BLaER1 (cell line): ENCODE measurements around the gene SIGLEC8.
"Not testable (repeated sequence)": the region's sequence is repeated elsewhere in the genome, so short reads cannot be mapped to it uniquely, and the experiment has no call there.

Experiments
- H3K27ac ChIP-seq: shearing (Covaris generic); formaldehyde crosslinking; 2 replicates; pipeline ENCODE4 v1.8.1; 2022
- H3K27me3 ChIP-seq: shearing (Covaris generic); formaldehyde crosslinking; 2 replicates; pipeline ENCODE4 v1.8.1; 2022
- H3K36me3 ChIP-seq: shearing (Covaris generic); formaldehyde crosslinking; 2 replicates; pipeline ENCODE4 v1.8.1; 2022
- H3K4me1 ChIP-seq: shearing (Covaris generic); formaldehyde crosslinking; 2 replicates; pipeline ENCODE4 v1.8.1; 2022
- H3K4me2 ChIP-seq: shearing (Covaris generic); formaldehyde crosslinking; 2 replicates; pipeline ENCODE4 v1.8.1; 2022
- H3K4me3 ChIP-seq: shearing (Covaris generic); formaldehyde crosslinking; 2 replicates; pipeline ENCODE4 v1.8.1; 2022
- H3K9ac ChIP-seq: shearing (Covaris generic); formaldehyde crosslinking; 2 replicates; pipeline ENCODE4 v1.8.1; 2022
- H3K9me3 ChIP-seq: shearing (Covaris generic); formaldehyde crosslinking; 2 replicates; pipeline ENCODE4 v1.8.1; 2022
- H4K20me1 ChIP-seq: shearing (Covaris generic); formaldehyde crosslinking; 2 replicates; pipeline ENCODE4 v1.8.1; 2022
- Cebpa-rat ChIP-seq: shearing (Covaris generic); IDR thresholded peaks from 2 replicates; pipeline ENCODE4 v1.8.1; 2022

Gene SIGLEC8

DNA sequence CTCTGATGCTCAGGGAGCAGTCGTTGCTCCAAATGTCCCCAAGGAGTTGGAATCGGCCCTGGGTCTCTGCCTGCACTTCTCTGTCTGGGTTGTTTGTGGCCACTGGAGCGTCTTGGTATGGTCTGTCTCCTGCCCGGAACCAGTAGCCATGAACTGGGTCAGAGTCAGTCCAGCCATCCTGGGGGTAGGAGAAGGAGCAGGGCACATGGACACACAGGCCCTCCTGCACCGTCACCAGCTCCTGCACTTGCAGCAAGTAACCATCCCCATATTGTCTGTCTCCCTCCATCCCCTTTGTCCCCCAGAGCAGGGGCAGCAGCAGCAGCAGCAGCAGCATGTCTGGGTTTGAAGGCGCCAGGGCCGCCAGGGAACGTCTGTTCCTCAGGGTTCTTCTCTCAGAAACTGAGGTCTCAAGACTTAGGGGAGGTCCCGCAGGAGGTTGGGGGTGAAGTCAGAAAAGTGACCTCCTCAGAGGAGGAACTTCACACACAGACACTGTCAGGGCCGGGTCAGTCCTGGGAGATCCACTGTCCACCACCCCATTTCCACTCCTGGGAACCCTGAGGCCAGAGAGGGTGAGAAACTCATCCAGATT, at the start of gene SIGLEC8:
TSS of gene SIGLEC8 (minus strand) at position 404 of the 595 bp plus-strand sequence. CDS start at position 337, 67 bp downstream.
- Histone ChIP-seq H4K20me1 (no peaks in the 10 kb centered on the region), H3K27ac (no peak within 1 kb of the TSS), H3K4me3 (no peak within 1 kb of the TSS), H3K27me3 (peaks cover 10% of the 10 kb centered on the region), H3K36me3 (no peaks in the 10 kb centered on the region), H3K4me2 (no peak within 1 kb of the TSS), H3K4me1 (peaks cover 17% of the 10 kb centered on the region), H3K9ac (no peak within 1 kb of the TSS), H3K9me3 (no peaks in the 10 kb centered on the region)
- no peak for TF ChIP-seq Cebpa-rat

DNA sequence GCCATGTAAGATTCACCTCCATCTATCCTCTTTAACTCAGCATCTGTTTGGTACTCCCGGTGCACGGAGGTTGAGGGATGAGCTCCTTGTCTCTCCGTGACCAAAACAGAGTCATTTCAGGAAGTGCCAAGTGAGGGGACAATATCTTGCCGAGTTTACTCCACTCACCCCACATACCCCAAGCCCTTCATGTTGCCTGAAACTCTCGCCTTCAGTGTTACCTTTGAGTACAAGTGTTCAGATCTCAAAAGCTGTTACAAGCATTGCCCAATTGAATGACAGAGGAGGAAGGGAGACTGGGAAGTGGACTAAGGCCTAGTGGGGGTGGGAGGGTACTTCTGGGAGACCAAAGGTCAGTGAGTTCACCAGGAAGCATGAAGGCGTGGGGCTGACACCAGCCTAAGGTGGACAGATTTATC, 49.4 kb upstream of the SIGLEC8 start:
- Histone ChIP-seq H3K9ac (no peak overlapping the region), H3K4me3 (no peak overlapping the region), H3K4me2 (no peak overlapping the region), H3K36me3 (no peaks in the 10 kb centered on the region), H3K9me3 (no peaks in the 10 kb centered on the region), H4K20me1 (no peaks in the 10 kb centered on the region), H3K27ac (no peak overlapping the region), H3K4me1 (no peaks in the 10 kb centered on the region), H3K27me3 (no peaks in the 10 kb centered on the region)
- TF ChIP-seq Cebpa-rat: no peak

- Histone ChIP-seq H3K36me3 (no peaks in the 10 kb centered on the region), H3K9ac (no peak overlapping the region), H3K27me3 (no peaks in the 10 kb centered on the region), H3K4me3 (no peak overlapping the region), H3K9me3 (no peaks in the 10 kb centered on the region), H3K4me1 (peaks cover 2% of the 10 kb centered on the region; the same call in 1 of the 2 replicates), H3K27ac (no peak overlapping the region), H4K20me1 (no peaks in the 10 kb centered on the region), H3K4me2 (no peak overlapping the region)
- TF ChIP-seq Cebpa-rat: no peak
These were observed 48.9 kb upstream of the SIGLEC8 start for GRCh38 chr19:51507192-51507591.

DNA sequence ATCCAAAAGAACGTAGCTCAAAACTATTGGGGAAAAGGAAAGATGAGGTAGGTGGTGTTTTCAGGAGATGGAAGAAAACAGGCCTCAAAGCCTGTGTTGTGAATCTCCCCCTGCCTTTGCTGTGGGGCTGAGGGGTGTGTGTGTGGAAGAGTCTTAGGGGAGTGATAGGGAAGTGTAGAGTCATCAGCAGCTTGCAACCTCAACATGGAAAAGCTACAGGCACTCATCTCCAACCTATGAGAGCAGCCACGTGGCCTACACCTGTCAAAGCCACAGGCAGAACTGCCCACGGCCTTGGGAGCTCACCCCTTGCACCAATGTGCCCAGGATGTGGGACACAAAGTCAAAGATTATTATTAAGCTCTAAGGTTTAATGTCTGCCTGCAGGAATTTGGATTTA, 47.6 kb upstream of the SIGLEC8 start:
- TF ChIP-seq Cebpa-rat: no peak
- Histone ChIP-seq H3K9ac (no peak overlapping the region), H3K27ac (no peak overlapping the region), H4K20me1 (no peaks in the 10 kb centered on the region), H3K36me3 (no peaks in the 10 kb centered on the region), H3K4me3 (no peak overlapping the region), H3K4me2 (no peak overlapping the region), H3K27me3 (no peaks in the 10 kb centered on the region), H3K4me1 (peaks cover 14% of the 10 kb centered on the region), H3K9me3 (no peaks in the 10 kb centered on the region)

DNA sequence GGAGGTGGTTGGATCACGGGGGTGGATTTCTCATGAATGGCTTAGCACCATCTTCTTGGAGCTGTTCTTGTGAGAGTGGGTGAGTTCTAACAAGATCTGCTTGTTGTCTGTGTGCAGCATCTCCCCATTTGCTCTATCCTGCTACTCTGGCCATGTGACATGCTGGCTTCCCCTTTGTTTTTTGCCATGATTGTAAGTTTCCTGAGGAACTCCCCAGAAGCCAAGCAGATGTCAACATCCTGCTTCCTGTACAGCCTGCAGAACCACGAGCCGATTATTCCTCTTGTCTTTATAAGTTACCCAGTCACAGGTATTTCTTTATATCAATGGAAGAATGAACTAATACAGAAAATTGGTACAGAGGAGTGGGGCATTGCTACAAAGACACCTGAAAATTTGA, 45.6 kb upstream of the SIGLEC8 start:
- H3K36me3 ChIP-seq: no peaks in the 10 kb centered on the region
- TF ChIP-seq Cebpa-rat: no peak
- no peaks in the 10 kb centered on the region for H3K9me3 ChIP-seq
- H3K9ac ChIP-seq: no peak overlapping the region
- no peak overlapping the region for H3K4me3 ChIP-seq
- H3K4me1 ChIP-seq: peaks cover 15% of the 10 kb centered on the region
- no peak overlapping the region for H3K27ac ChIP-seq
- H4K20me1 ChIP-seq: no peaks in the 10 kb centered on the region
- H3K27me3 ChIP-seq: no peaks in the 10 kb centered on the region
- no peak overlapping the region for H3K4me2 ChIP-seq

DNA sequence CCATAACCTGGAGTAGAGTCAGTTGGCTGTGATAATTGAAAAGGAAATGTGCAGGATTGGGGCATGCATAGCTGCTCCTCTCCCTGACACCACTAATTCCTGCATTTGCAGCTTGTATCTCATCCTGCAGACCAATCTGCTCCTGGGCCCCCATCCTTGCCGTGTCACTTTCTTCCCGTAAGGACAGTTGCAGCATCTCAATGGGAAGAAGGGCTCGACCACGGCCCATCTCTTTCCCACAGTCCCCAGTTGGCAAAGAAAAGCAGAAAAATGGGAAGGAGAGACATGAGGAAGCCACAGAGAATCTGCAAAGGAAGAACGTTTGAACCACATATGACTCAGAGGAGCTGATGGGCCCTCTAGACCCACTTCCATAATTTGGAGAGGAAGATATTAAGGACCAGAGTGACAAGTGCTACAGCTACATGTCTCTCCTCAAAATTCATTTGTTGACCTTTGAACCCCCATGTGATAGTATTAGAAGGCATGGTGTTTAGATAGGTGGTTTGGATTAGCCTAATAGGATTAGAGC, 45.1 kb upstream of the SIGLEC8 start:
- Histone ChIP-seq H4K20me1 (no peaks in the 10 kb centered on the region), H3K4me1 (peaks cover 15% of the 10 kb centered on the region), H3K27me3 (no peaks in the 10 kb centered on the region), H3K9me3 (no peaks in the 10 kb centered on the region), H3K36me3 (no peaks in the 10 kb centered on the region), H3K9ac (no peak overlapping the region), H3K4me3 (no peak overlapping the region), H3K27ac (no peak overlapping the region), H3K4me2 (no peak overlapping the region)
- no peak for TF ChIP-seq Cebpa-rat

- Histone ChIP-seq H3K4me1 (peaks cover 15% of the 10 kb centered on the region), H3K9ac (no peak within 1 kb of the TSS), H3K27me3 (no peaks in the 10 kb centered on the region), H3K4me2 (peak within 1 kb of the TSS; percentile 69), H3K9me3 (no peaks in the 10 kb centered on the region), H4K20me1 (no peaks in the 10 kb centered on the region), H3K4me3 (no peak within 1 kb of the TSS), H3K36me3 (no peaks in the 10 kb centered on the region), H3K27ac (no peak within 1 kb of the TSS)
- no peak for TF ChIP-seq Cebpa-rat
These were observed 43.5 kb upstream of the SIGLEC8 start, which contains the start of gene SIGLEC12 for GRCh38 chr19:51501594-51502263. SIGLEC12 (minus strand) TSS chr19:51501800; CDS start chr19:51501733, 67 bp downstream.

DNA sequence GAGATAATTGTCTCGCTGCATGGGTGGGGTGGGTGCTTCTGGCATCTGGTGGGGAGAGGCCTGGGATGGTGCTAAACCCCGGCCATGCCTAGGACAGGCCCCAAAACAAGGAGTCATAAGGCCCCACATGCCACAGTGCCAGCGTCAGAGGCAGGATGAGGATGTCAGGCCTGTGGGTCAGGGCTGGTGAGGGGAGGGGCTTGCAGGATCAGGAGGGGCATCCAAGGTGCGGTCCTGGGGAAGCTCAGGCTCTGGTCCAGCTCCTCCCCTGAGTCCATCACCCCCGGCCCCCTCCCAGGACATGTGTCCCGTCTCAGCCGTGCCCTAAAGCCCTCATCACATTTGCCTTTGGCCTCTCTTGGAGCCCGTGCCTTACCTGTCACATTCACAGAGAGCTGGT, 42.7 kb upstream of the SIGLEC8 start:
- Histone ChIP-seq H3K4me2 (peak overlapping the region; percentile 69; the same call in 1 of the 2 replicates), H3K4me1 (peaks cover 15% of the 10 kb centered on the region)
- H3K36me3 ChIP-seq, H3K9me3 ChIP-seq, H4K20me1 ChIP-seq, H3K4me3 ChIP-seq, H3K27ac ChIP-seq, H3K27me3 ChIP-seq, H3K9ac ChIP-seq: not testable (repeated sequence)

GRCh38 chr19:51497666-51498065, 39.4 kb upstream of the SIGLEC8 start:
- Histone ChIP-seq H3K27ac (no peak overlapping the region), H4K20me1 (no peaks in the 10 kb centered on the region), H3K4me2 (no peak overlapping the region), H3K27me3 (no peaks in the 10 kb centered on the region), H3K9ac (no peak overlapping the region), H3K9me3 (no peaks in the 10 kb centered on the region), H3K36me3 (no peaks in the 10 kb centered on the region), H3K4me3 (no peak overlapping the region), H3K4me1 (peaks cover 15% of the 10 kb centered on the region)
- TF ChIP-seq Cebpa-rat: no peak

DNA sequence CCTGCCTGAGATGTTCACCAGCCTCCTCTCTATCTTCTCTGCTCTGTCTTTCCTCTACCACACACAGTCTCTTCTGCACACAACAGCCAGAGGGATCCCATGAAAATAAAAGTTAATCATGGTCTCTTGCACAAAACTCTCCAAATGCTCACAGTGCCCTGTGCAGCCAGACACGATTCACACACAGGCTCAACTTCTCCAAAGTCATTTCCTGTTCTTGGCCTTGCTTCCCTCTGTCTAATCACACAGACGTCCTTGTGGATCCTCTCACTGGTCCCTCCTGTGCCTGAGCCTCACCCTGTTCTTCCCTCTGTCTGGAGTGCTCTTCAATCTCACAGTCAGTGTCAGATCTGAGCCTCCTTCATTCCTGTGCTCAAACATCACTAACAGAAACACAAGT, 35.5 kb upstream of the SIGLEC8 start:
- H3K27me3 ChIP-seq: no peaks in the 10 kb centered on the region
- H3K9me3 ChIP-seq: no peaks in the 10 kb centered on the region
- no peaks in the 10 kb centered on the region for H3K4me1 ChIP-seq
- H3K9ac ChIP-seq: no peak overlapping the region
- H4K20me1 ChIP-seq: no peaks in the 10 kb centered on the region
- TF ChIP-seq Cebpa-rat: no peak
- H3K4me2 ChIP-seq: no peak overlapping the region
- H3K4me3 ChIP-seq: no peak overlapping the region
- H3K36me3 ChIP-seq: no peaks in the 10 kb centered on the region
- H3K27ac ChIP-seq: no peak overlapping the region
